GDM1 (cell line): ENCODE results near the gene CRYZ.
"Not testable (repeated sequence)": the region's sequence is repeated elsewhere in the genome, so short reads cannot be mapped to it uniquely, and the experiment has no call there.

Experiments used
- DNase-seq: peaks from one replicate; lab custom pipeline; 2025; lab: John Stamatoyannopoulos, UW

CRYZ gene

GRCh38 chr1:74681001-74681400 lies 51.8 kb downstream of the CRYZ start:
- DNase-seq: no peak

- no peak for DNase-seq
Observed at GRCh38 chr1:74679811-74680210, 53.0 kb downstream of the CRYZ start.

GRCh38 chr1:74677926-74678325 lies 54.9 kb downstream of the CRYZ start:
- no peak for DNase-seq

- no peak for DNase-seq
Observed at GRCh38 chr1:74674278-74675048, 58.4 kb downstream of the CRYZ start.

- DNase-seq: no peak
Observed at GRCh38 chr1:74673351-74674111, 59.3 kb downstream of the CRYZ start, which contains the start of gene ERICH3. Gene ERICH3, minus strand, starts transcription at chr1:74673792. Its CDS starts 273 bp downstream, at chr1:74673519.

- not testable (repeated sequence) for DNase-seq
Observed at GRCh38 chr1:74670866-74671265, 62.0 kb downstream of the CRYZ start.
